ENCODE results near the gene DUOX1. TPM values are rescaled to one million over a fixed set of nuclear protein-coding genes. Genes with fewer than 3 reads are reported as not detected.
"Not testable (repeated sequence)": the region's sequence is repeated elsewhere in the genome, so short reads cannot be mapped to it uniquely, and the experiment has no call there.

The DUOX1 gene
- under 1 TPM; under 0.01 to 0.22 TPM for total RNA-seq
- 1 to 10 TPM; 3.3 to 7.1 TPM for polyA plus RNA-seq (ENCODE audit: insufficient read length in 2 of 2)
- long read RNA-seq, donor 1: 0 reads
- long read RNA-seq, donor 2: 0 reads
- long read RNA-seq, donor 3: 0 reads
- long read RNA-seq, donor 4: 0 reads

GRCh38 chr15:45129651-45130129 lies at the start of gene DUOX1, which contains the start of gene DUOXA1:
DUOX1 (plus strand) TSS chr15:45129994; CDS start chr15:45131967, 1,973 bp downstream.
DUOXA1 (minus strand) TSS chr15:45129879; CDS start chr15:45123014, 6,865 bp downstream.
- DNase-seq (ENCODE audit: low read depth in 4 of 6, low spot score in 6 of 6): no peak
- WGBS (ENCODE audit: insufficient coverage): under 1% methylated on average over 46 of the region's 46 CpGs
- Histone ChIP-seq H3K27me3 (ENCODE audit: control insufficient read depth, insufficient read depth, low read length) (peaks cover 75% of the 10 kb centered on the region), H3K27ac (ENCODE audit: low read depth, low read length) (no peak within 1 kb of the TSS), H3K4me3 (ENCODE audit: low read depth, low read length) (no peak within 1 kb of the TSS), H3K4me1 (ENCODE audit: control insufficient read depth, insufficient read depth, low read length) (peaks cover 13% of the 10 kb centered on the region), H3K36me3 (ENCODE audit: control insufficient read depth, insufficient read depth, low read length) (no peaks in the 10 kb centered on the region), H3K9me3 (ENCODE audit: control insufficient read depth, insufficient read depth, low read length) (no peaks in the 10 kb centered on the region)

- H3K36me3 ChIP-seq (ENCODE audit: control insufficient read depth, insufficient read depth, low read length); DNase-seq (ENCODE audit: low read depth in 4 of 6, low spot score in 6 of 6); H3K27ac ChIP-seq (ENCODE audit: low read depth, low read length); H3K27me3 ChIP-seq (ENCODE audit: control insufficient read depth, insufficient read depth, low read length); H3K4me1 ChIP-seq (ENCODE audit: control insufficient read depth, insufficient read depth, low read length); H3K4me3 ChIP-seq (ENCODE audit: low read depth, low read length); H3K9me3 ChIP-seq (ENCODE audit: control insufficient read depth, insufficient read depth, low read length): not testable (repeated sequence)
- no CpG with 5 or more reads among the region's 3 CpGs for WGBS (ENCODE audit: insufficient coverage)
Observed at GRCh38 chr15:45080593-45080992, 49.2 kb upstream of the DUOX1 start.

GRCh38 chr15:45082412-45082811 lies 47.4 kb upstream of the DUOX1 start:
- H3K4me1 ChIP-seq (ENCODE audit: control insufficient read depth, insufficient read depth, low read length); H3K36me3 ChIP-seq (ENCODE audit: control insufficient read depth, insufficient read depth, low read length); DNase-seq (ENCODE audit: low read depth in 4 of 6, low spot score in 6 of 6); H3K4me3 ChIP-seq (ENCODE audit: low read depth, low read length); H3K27me3 ChIP-seq (ENCODE audit: control insufficient read depth, insufficient read depth, low read length); H3K27ac ChIP-seq (ENCODE audit: low read depth, low read length); H3K9me3 ChIP-seq (ENCODE audit: control insufficient read depth, insufficient read depth, low read length): not testable (repeated sequence)
- no CpG with 5 or more reads among the region's 10 CpGs for WGBS (ENCODE audit: insufficient coverage)

- Histone ChIP-seq H3K27me3 (ENCODE audit: control insufficient read depth, insufficient read depth, low read length) (no peaks in the 10 kb centered on the region), H3K4me1 (ENCODE audit: control insufficient read depth, insufficient read depth, low read length) (no peaks in the 10 kb centered on the region), H3K9me3 (ENCODE audit: control insufficient read depth, insufficient read depth, low read length) (no peaks in the 10 kb centered on the region), H3K36me3 (ENCODE audit: control insufficient read depth, insufficient read depth, low read length) (no peaks in the 10 kb centered on the region), H3K4me3 (ENCODE audit: low read depth, low read length) (no peak overlapping the region), H3K27ac (ENCODE audit: low read depth, low read length) (no peak overlapping the region)
- no peak for DNase-seq (ENCODE audit: low read depth in 4 of 6, low spot score in 6 of 6)
Observed at GRCh38 chr15:45083223-45083622, 46.6 kb upstream of the DUOX1 start.

DNA sequence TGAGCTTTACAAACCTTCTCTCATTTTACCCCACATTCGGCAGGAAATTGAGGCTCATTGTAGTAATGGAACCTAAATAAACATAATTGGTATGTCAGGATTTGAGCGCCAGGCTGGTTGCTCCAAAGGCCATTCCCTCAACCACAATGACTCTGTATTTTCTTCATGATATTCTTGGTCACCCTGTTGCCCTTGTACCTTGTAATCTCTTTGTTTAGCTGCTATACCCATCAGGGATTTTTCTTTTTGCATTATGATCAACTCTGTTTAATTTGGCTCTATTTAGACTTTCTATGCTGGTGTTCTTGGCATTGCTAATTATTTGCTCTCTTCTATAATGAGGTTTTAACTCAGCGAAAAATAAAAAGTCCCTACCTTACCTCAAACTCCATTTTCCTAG lies 45.6 kb upstream of the DUOX1 start:
- no peak for DNase-seq (ENCODE audit: low read depth in 4 of 6, low spot score in 6 of 6)
- Histone ChIP-seq H3K27me3 (ENCODE audit: control insufficient read depth, insufficient read depth, low read length) (no peaks in the 10 kb centered on the region), H3K27ac (ENCODE audit: low read depth, low read length) (no peak overlapping the region), H3K36me3 (ENCODE audit: control insufficient read depth, insufficient read depth, low read length) (no peaks in the 10 kb centered on the region), H3K9me3 (ENCODE audit: control insufficient read depth, insufficient read depth, low read length) (no peaks in the 10 kb centered on the region), H3K4me1 (ENCODE audit: control insufficient read depth, insufficient read depth, low read length) (no peaks in the 10 kb centered on the region), H3K4me3 (ENCODE audit: low read depth, low read length) (no peak overlapping the region)
- 92% methylated on average over 2 of the region's 3 CpGs for WGBS (ENCODE audit: insufficient coverage)

GRCh38 chr15:45087513-45087912 lies 42.3 kb upstream of the DUOX1 start:
- no peak for DNase-seq (ENCODE audit: low read depth in 4 of 6, low spot score in 6 of 6)
- no CpG with 5 or more reads among the region's 1 CpG for WGBS (ENCODE audit: insufficient coverage)

DNA sequence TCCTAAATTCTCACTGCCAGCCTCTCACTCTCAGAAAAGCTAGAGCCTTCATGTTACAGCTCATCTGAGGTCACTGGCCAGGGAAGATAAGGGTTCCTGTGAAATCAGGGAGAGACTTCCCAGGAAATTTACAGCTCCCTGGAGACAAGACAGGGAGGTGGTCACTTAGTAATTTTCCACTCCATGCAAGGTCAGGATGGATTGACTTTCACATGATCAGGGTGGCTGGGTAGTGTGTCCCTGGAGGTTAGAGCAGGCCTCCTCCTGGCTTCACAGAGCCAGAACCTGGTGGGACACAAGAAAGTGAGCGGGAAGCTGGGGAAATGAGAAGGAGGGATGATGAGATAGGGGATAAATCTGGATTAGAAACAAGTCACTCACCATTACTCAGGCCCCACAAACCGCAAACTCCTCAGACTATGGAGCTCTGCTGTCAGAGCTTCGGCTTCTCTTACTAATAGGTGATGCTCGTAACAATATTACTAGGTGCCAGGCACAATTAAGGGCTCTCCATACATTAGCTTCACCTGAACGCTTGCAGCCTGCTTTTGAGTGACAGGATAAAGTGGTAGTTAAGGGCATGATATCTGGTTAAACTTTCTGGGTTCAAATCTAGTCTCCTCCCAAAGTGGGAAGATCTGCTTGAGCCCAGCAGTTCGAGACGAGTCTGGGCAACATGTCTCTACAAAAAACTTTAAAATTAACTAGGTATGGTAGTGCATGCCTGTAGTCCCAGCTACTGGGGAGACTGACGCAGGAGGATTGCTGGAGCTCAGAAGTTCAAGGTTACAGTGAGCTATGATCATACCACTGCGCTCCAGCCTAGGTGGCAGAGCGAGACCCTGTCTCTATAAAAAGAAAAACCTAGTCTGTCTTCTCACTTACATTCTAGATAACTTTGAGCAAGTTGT lies 40.7 kb upstream of the DUOX1 start:
- WGBS (ENCODE audit: insufficient coverage): 100% methylated on average over 4 of the region's 10 CpGs

More at GRCh38 chr15:45087513-45087912, 42.3 kb upstream of the DUOX1 start:
- no peaks in the 10 kb centered on the region for H3K9me3 ChIP-seq (ENCODE audit: control insufficient read depth, insufficient read depth, low read length)
- H3K4me1 ChIP-seq (ENCODE audit: control insufficient read depth, insufficient read depth, low read length): no peaks in the 10 kb centered on the region
- no peak overlapping the region for H3K27ac ChIP-seq (ENCODE audit: low read depth, low read length)
- no peaks in the 10 kb centered on the region for H3K27me3 ChIP-seq (ENCODE audit: control insufficient read depth, insufficient read depth, low read length)
- H3K4me3 ChIP-seq (ENCODE audit: low read depth, low read length): no peak overlapping the region
- no peaks in the 10 kb centered on the region for H3K36me3 ChIP-seq (ENCODE audit: control insufficient read depth, insufficient read depth, low read length)

DNA sequence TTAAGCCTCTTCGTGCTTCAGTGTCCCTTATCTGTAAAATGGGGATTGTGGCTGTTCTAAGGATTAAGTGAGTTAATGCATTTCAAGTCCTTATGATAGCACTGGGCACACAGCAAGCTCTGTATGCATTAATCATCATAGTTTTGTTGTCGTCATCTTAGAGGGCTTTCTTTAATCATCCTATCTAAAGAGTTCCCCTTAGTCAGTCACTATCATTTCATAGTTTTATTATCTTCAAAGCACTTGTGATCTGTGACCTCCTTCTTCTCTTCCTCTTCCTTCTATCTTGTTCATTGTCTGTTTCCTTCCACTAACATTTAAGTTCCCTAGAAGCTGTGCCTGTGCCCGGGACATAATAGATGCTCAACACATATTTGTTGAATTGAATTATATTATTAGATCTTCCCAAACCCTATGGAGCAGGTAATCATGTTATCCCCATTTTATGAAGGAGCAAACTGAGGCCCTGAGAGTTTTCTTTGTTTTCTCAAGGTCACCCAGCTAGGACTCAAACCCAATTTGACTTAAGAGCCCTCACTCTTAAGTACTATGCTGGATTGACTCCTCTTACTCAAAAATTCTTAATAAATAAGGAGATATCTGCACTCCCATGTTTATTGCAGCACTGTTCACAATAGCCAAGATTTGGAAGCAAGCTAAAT lies 40.0 kb upstream of the DUOX1 start:
- no peaks in the 10 kb centered on the region for H3K9me3 ChIP-seq (ENCODE audit: control insufficient read depth, insufficient read depth, low read length)
- no peak for DNase-seq (ENCODE audit: low read depth in 4 of 6, low spot score in 6 of 6)
- no CpG with 5 or more reads among the region's 3 CpGs for WGBS (ENCODE audit: insufficient coverage)
- no peak overlapping the region for H3K4me3 ChIP-seq (ENCODE audit: low read depth, low read length)
- no peaks in the 10 kb centered on the region for H3K36me3 ChIP-seq (ENCODE audit: control insufficient read depth, insufficient read depth, low read length)
- no peak overlapping the region for H3K27ac ChIP-seq (ENCODE audit: low read depth, low read length)
- H3K4me1 ChIP-seq (ENCODE audit: control insufficient read depth, insufficient read depth, low read length): no peaks in the 10 kb centered on the region
- H3K27me3 ChIP-seq (ENCODE audit: control insufficient read depth, insufficient read depth, low read length): no peaks in the 10 kb centered on the region

More for the DNA sequence above, 40.7 kb upstream of the DUOX1 start:
- Histone ChIP-seq H3K36me3 (ENCODE audit: control insufficient read depth, insufficient read depth, low read length) (no peaks in the 10 kb centered on the region), H3K27ac (ENCODE audit: low read depth, low read length) (no peak overlapping the region), H3K9me3 (ENCODE audit: control insufficient read depth, insufficient read depth, low read length) (no peaks in the 10 kb centered on the region), H3K27me3 (ENCODE audit: control insufficient read depth, insufficient read depth, low read length) (no peaks in the 10 kb centered on the region), H3K4me3 (ENCODE audit: low read depth, low read length) (no peak overlapping the region), H3K4me1 (ENCODE audit: control insufficient read depth, insufficient read depth, low read length) (no peaks in the 10 kb centered on the region)
- no peak for DNase-seq (ENCODE audit: low read depth in 4 of 6, low spot score in 6 of 6)

- no peak for DNase-seq (ENCODE audit: low read depth in 4 of 6, low spot score in 6 of 6)
- Histone ChIP-seq H3K9me3 (ENCODE audit: control insufficient read depth, insufficient read depth, low read length) (no peaks in the 10 kb centered on the region), H3K4me3 (ENCODE audit: low read depth, low read length) (no peak overlapping the region), H3K36me3 (ENCODE audit: control insufficient read depth, insufficient read depth, low read length) (no peaks in the 10 kb centered on the region), H3K4me1 (ENCODE audit: control insufficient read depth, insufficient read depth, low read length) (no peaks in the 10 kb centered on the region), H3K27me3 (ENCODE audit: control insufficient read depth, insufficient read depth, low read length) (no peaks in the 10 kb centered on the region), H3K27ac (ENCODE audit: low read depth, low read length) (no peak overlapping the region)
- 78% methylated on average over 7 of the region's 7 CpGs for WGBS (ENCODE audit: insufficient coverage)
Observed at GRCh38 chr15:45091161-45091560, 38.6 kb upstream of the DUOX1 start.
